Psoas muscle (tissue), 8 donors: ENCODE results near the gene TBC1D7. TPM values are rescaled to one million over a fixed set of nuclear protein-coding genes. Genes with fewer than 3 reads are reported as not detected.
A peak's percentile ranks its signal among the peaks of the same experiment; 100 is the strongest.

ENCODE experiments used
- ATAC-seq, 4 donors: fragments of 200-7000 bp; cut with Tn5 transposase; one replicate each; pipeline ENCODE4 v1.9.1; 2020; ENCODE audit warnings: moderate library complexity in 3 of 4, mild to moderate bottlenecking in 2 of 4
- DNase-seq, 2 donors: peaks; one replicate each; pipeline ENCODE4 v3.0.0-alpha.2; 2020
- H3K27ac ChIP-seq: fragments of 200-600 bp; one replicate; pipeline ENCODE4 v1.8.0; 2022
- H3K27me3 ChIP-seq, 3 donors: fragments of 200-600 bp in 1 of 3; one replicate each; pipeline versions ENCODE4 v1.6.1 to v1.8.0; 2013 to 2022; ENCODE audit warnings: low read length in 2 of 3, mild to moderate bottlenecking in 2 of 3, moderate library complexity in 1 of 3; ENCODE audit not compliant: insufficient read depth in 3 of 3
- H3K36me3 ChIP-seq, 2 donors: fragments of 200-600 bp in 1 of 2; one replicate each; pipeline versions ENCODE4 v1.6.1 to v1.8.0; 2013 to 2022; ENCODE audit warnings: low read depth in 1 of 2, mild to moderate bottlenecking in 1 of 2, moderate library complexity in 1 of 2; ENCODE audit not compliant: insufficient read depth in 1 of 2
- H3K4me1 ChIP-seq: fragments of 200-600 bp; one replicate; pipeline ENCODE4 v1.8.0; 2022
- H3K4me3 ChIP-seq: fragments of 200-600 bp; one replicate; pipeline ENCODE4 v1.8.0; 2022; ENCODE audit warnings: mild to moderate bottlenecking
- H3K9me3 ChIP-seq: fragments of 200-600 bp; one replicate; pipeline ENCODE4 v1.8.0; 2022
- CTCF ChIP-seq: fragments of 200-600 bp; IDR thresholded peaks from one replicate; pipeline ENCODE4 v1.8.0; 2022; ENCODE audit warnings: antibody characterized with exemption
- WGBS, 3 donors: extraction: QIAGEN DNeasy Blood & Tissue Kit; methylation state at CpG; one replicate each; pipeline versions ENCODE4 v1.1.6 to v1.1.7; 2013; 5-methylcytosine and 5-hydroxymethylcytosine counted together
- intact Hi-C, 2 donors: fragments of 100-400 bp; cut with DNase I; formaldehyde crosslinking; loops; one replicate each; pipeline versions ENCODE4 v1.11.0 to v1.14.2; 2022
- polyA plus RNA-seq, 3 donors: library from polyadenylated mRNA; stranded (reverse); fragments of 200-250 nt; gene quantifications; one replicate each; pipeline ENCODE4 v1.2.3, GENCODE V29; 2013
- total RNA-seq, 4 donors: library from RNA; stranded (reverse); fragmentation: NEBNext Ultra II Directional in 2 of 4; extraction: Animal tissue kit (Norgen Biotek cat#: 25700) in 2 of 4; gene quantifications; one replicate each; pipeline versions ENCODE4 v1.2.1 to v1.2.4, GENCODE V29; 2021 to 2023
- donor health status: healthy with polysubstance abuse.
- donor health status: DM: no; HTN: no; CAD: no; lungs with moderate emphysema.
- donor health status: Bipolar disorder and iron deficiency.
- donor health status: healthy.
- donor health status: DM: yes; HTN: yes; CAD: no.
- donor health status: DM: no; HTN: no; CAD: no.
- donor health status: DM: no; HTN: no; CAD: no.
- donor health status: DM: yes; HTN: yes; CAD: no.

Gene TBC1D7
- total and polyA plus RNA-seq, 7 donors, result 9.4 to 19.4 (median 12.0) TPM

DNA sequence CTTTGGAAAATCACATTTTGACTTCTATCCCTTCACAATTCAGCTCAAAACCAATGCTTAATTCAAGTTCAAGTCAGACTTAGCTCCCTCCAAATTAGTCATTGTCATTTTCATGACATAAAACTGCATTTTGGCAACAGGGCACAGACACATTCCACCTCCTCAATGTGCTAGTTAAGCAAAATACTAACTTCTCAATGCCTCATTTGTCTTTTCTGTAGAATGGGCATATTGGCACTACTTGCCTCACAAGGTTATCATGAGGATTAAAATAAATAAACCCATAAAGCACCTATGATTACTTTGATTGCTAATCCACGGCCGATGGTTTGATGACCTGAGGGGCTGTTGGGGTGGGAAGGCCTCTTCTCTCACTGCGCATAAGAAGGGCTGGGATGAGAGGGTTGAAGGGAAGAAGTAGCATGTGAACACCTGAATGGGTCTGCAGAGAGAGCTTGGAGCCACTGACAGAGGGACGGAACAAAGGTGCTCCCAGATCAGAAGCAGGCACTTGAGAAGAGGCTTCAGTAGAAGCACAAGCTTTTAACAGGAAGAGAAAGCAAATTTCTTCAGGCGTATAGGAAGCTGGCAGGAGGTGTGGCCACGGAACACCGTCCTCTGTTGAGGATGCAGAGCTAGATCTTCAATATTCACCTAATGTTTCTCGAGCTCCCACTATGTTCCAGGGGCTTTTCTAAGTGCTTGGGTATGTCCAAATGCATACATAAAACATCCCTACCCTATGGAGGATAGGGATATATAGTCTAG lies 11.7 kb upstream of the TBC1D7 start:
- ATAC-seq (no peak), DNase-seq (no peak)
- no peak for TF ChIP-seq CTCF
- Histone ChIP-seq H3K4me3 (no peak overlapping the region), H3K27ac (no peak overlapping the region), H3K9me3 (no peaks in the 10 kb centered on the region), H3K27me3 (no peaks in the 10 kb centered on the region), H3K4me1 (no peaks in the 10 kb centered on the region), H3K36me3 (no peaks in the 10 kb centered on the region)
- 76 to 80% (median 77%) methylated on average over 8 of the region's 8 CpGs for WGBS, 3 donors
- intact Hi-C loops, result loop anchor here (5.0 to 10.0 kb wide), 5 partner anchors 145 to 425 kb away; partner anchors contain the start of gene GFOD1 (in 1 of the 2)

GRCh38 chr6:13338038-13338437 lies 9.7 kb upstream of the TBC1D7 start:
- no peaks in the 10 kb centered on the region for H3K36me3 ChIP-seq
- no peaks in the 10 kb centered on the region for H3K9me3 ChIP-seq
- 84 to 95% (median 93%) methylated on average over 5 of the region's 5 CpGs for whole genome bisulfite sequencing, 3 donors
- DNase-seq (no peak), ATAC-seq (no peak)
- intact Hi-C loops, result loop anchor here (5.0 to 10.0 kb wide), 5 partner anchors 143 to 423 kb away; partner anchors contain the start of gene GFOD1 (in 1 of the 2)
- TF ChIP-seq CTCF, result no peak
- H3K27ac ChIP-seq, result no peak overlapping the region
- H3K4me1 ChIP-seq, result no peaks in the 10 kb centered on the region
- no peaks in the 10 kb centered on the region for H3K27me3 ChIP-seq
- no peak overlapping the region for H3K4me3 ChIP-seq

GRCh38 chr6:13336553-13336952 lies 8.2 kb upstream of the TBC1D7 start:
- Histone ChIP-seq H3K27ac (no peak overlapping the region), H3K27me3 (no peaks in the 10 kb centered on the region), H3K9me3 (no peaks in the 10 kb centered on the region), H3K36me3 (no peaks in the 10 kb centered on the region), H3K4me1 (no peaks in the 10 kb centered on the region), H3K4me3 (no peak overlapping the region)
- TF ChIP-seq CTCF, result peak; percentile 83
- peak; percentile 78 to 86 for DNase-seq
- ATAC-seq, result peak; percentile 84 to 91 (median 88)
- 17 to 25% (median 23%) methylated on average over 11 of the region's 11 CpGs for WGBS, 3 donors
- intact Hi-C loops, result loop anchor here (2.0 to 10.0 kb wide), 6 partner anchors 142 to 422 kb away; partner anchors contain the start of gene GFOD1 (in 1 of the 2)

DNA sequence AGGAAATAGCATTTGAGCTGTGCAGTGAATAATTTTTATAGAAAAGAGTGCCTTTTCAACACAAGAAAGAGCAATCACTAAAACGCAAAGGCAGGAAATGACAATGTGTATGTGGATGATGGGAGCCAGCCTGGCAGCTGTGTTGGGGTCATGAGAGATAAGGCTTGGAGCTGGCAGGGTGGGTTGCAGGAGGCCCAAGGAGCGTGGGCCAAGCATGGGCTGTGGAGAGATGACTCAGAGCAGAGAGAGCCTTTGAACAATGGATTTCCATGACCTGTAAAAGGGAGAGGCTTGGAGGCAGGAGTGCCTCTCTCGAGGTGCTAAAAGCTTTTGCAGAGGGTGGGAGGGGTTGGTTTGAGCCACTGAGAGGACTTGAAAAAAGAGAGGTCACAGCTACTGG lies 6.6 kb upstream of the TBC1D7 start:
- no peak for ATAC-seq
- H3K4me1 ChIP-seq, result no peaks in the 10 kb centered on the region
- H3K27ac ChIP-seq, result no peak overlapping the region
- WGBS, 3 donors, result 55 to 68% (median 68%) methylated on average over 3 of the region's 3 CpGs
- no peaks in the 10 kb centered on the region for H3K27me3 ChIP-seq
- intact Hi-C loops, result loop anchor here (5.0 to 10.0 kb wide), 5 partner anchors 140 to 420 kb away; partner anchors contain the start of gene GFOD1 (in 1 of the 2)
- H3K36me3 ChIP-seq, result no peaks in the 10 kb centered on the region
- H3K9me3 ChIP-seq, result no peaks in the 10 kb centered on the region
- no peak overlapping the region for H3K4me3 ChIP-seq
- TF ChIP-seq CTCF, result no peak
- no peak for DNase-seq
